Pulmonary artery endothelial cell (primary cell): Measurements from ENCODE around the gene PYGM. TPM values are rescaled to one million over a fixed set of nuclear protein-coding genes. Genes with fewer than 3 reads are reported as not detected.

Experiments used
- DNase-seq: peaks from one replicate; pipeline ENCODE4 v3.0.0-alpha.2; 2011; ENCODE audit warnings: low read depth, low spot score
- total RNA-seq: library from RNA; depleted of rRNA; stranded (reverse); fragments of >200 nt; gene quantifications from 2 replicates; pipeline ENCODE4 v1.2.3, GENCODE V29; 2014

PYGM gene
- total RNA-seq, 1 donor from 2014 or later, result 0.13 TPM

DNA sequence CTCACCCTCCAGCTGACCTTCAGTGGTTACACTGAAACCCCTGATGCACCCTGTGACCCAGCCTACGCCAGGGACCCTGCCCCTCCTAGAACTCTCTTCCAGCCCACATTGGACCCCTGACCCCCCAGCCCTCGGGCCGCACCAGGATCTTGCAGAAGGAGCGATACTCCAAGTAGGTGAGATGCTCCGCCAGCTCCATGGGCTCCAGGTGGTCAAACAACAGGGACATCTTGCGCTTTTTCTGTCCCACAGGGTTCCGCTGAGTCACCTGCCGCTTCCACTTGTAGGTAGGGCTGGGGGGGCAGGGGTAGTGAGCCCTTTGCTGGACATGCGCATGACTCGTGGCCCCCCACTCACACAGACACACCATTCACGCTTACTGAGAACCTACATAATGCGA is 19.9 kb downstream of the PYGM start:
- DNase-seq, result no peak

DNA sequence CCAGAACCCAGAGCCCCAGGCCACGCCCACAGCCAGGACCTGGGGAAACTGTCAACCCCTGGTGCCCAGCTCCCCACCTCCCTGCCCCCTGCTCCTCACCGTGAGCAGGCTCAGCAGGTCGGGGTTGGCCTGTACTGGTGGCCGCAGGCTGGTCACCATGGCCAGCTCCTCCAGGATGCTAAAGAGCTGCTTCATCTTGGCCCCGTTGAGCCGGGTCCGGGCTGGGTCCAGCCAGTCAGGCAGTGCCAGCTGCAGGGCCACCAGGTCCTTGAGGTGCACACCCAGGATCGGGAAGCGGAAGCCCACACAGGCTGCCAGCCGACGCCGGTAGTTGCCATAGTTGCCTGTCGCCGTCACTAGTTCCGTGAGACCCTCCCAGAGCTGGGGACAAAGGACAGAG is 23.1 kb downstream of the PYGM start:
- DNase-seq, result no peak

DNA sequence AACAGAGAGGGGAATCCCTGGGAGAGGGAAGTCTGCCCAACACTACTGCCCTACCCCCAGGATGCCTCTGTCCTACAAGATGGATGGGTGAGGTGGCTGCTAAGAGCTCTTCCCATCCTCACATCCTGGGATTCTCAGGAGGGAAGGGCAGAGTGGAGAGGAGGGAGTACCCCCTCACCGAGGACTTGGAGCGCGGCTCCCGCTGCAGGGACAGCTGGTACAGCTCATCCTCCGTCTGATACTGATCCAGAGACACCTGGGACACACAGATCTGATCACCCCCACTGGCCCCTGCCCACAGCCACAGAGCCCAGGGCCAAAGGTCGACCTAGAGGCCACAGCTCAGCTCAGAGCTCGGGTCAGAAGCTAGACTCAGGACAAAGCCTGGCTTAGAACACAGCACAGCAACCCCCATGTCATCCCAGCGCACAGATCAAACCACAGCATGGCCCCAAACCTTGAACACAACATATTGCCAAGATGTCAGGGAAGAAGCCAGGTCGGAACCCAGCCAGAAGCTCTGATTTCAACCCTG is 24.0 kb downstream of the PYGM start:
- no peak for DNase-seq

DNA sequence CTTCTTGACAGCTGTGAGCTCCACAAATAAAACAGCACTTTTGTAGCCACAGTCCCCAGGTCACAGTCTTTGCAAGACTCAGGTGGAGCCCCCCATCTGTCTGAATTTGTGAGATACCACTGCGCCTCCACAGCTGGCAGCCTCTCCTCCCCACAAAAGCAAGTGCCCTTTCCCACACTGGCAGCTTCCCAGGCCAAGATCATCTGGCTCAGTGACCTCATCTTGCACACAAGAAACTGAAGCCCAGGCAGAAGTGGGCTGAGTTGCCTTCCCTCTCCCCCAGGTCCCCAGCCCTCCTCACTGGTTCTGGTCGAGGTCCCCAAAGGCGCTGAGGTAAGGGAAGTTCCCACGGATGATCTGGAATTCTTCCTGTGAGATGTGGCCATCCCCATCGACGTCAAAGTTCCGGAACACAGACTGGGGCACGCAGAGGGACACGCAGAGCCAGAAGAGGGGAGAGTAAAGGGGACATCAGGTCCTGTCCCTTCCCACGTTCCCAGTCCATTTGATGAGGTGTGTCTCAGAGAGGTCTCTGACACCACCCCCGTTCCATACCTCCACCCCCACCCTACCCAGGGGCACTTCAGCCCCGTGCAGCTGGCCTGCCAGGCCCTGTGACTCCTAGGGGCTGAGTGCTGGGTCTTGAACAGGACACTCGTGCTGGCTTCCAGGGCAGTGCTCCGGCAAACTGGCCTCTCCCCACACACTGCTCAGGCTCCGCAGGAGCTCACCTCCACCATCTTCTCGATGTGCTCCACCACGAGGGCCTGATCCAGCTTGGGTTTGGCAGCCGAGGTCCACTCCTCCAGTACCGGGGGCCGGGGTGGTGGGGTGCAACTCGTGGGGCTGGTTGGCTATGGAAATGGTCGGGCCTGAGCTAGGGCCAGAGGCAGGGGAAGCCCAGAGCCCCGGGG is 24.7 kb downstream of the PYGM start:
- DNase-seq, result no peak

DNA sequence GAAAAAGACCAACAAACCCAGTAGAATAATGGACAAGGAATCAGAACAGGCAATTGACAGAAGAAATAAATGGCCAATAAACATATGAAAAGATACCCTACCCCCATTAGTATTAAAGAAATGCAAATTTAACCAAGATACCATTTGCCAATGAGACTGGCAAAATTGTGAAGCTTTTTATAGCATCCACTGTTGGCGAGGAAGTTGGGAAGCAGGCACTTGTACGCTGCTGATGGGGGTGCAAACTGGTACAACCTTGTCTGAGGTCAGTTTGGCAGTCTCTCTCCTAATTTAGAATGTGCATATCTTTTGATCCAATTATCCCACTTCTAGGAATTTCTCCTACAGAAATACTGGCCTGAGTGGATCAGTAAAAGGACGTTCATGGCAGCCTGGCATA is 28.2 kb downstream of the PYGM start:
- no peak for DNase-seq

DNA sequence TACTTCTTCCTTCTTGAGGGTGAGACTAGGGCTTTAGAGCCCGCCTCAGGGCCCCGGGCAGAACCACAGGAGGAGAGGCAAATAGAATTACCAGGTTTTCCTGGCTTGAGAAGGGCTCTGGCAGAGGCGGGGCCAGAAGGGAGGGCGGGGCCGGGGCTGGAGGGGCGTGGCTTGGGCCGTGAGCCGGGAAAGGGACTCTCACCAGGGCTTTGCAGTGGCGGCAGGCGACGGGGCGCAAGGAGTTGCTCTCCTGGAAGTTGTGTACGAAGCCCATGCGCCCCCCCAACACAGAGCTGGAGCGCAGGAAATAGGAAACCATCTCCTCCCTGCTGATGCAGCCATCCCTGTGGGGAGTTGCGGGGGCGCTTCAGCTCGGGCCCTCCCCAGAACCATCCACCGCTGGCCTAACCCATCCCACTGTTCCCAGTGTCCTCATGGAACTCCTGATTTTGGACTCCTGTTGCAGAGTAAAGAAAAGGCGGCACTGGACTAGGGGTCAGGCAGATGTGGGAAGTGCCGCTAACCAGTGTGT is 29.9 kb downstream of the PYGM start:
- DNase-seq, result no peak

DNA sequence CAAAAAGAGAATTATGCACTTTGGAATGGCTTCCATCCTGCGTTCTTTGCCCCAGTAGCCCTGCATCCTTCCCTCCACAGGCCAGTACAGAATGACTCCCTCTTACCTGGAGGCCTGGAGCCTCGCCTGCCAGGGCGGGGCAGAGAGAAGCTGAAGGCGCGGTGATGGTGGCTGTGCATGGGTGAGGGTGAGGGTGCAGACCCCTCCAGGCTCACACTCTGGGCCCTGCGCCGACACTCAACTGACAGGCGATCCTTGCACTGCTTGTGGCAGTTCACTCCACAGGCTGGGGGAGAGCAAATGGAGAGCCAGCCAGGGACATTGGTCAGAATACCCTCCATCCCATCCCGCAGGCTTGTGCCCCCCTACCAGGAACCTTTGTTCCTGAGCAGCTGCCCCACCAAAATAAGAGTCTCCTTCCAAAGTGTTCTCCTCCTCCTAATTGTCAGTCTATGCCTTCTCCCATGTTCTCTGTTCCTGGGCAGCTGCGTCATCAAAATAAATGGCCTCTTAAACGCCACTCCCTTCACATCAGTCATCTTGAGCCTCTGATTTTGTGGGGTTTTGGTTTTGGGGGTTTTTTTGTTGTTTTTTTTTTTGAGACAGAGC is 30.9 kb downstream of the PYGM start:
- no peak for DNase-seq

DNA sequence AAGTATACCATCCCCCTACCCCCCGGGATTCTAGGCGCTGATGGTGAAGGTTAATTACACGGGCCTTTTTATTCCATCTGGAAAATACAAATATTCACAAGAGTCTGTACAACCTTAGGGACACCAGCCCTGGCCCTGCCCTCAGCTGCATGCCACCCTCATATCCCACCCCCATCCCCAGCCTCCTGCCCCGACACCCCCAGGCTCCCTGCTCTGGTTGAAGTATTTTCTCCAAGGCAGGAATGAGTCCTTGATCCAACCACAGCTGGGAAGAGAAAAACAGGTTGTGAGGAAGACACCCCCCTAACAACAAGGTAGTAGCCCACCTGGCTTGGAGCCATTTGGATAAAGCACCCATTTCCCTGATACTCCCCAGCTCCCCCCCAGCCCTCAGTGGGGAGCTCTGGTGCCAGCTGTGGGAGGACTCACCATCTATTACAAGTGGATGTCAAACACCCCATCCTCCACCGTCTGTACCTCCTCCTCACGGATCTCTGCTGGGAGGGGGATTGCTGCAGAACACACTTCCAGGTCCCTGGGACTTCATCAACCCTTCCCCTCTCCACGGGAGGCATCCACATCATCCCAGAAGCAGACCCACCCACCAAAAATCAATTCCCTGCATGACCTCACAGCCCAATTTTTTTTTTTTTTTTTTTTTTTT is 32.8 kb downstream of the PYGM start:
- no peak for DNase-seq

DNA sequence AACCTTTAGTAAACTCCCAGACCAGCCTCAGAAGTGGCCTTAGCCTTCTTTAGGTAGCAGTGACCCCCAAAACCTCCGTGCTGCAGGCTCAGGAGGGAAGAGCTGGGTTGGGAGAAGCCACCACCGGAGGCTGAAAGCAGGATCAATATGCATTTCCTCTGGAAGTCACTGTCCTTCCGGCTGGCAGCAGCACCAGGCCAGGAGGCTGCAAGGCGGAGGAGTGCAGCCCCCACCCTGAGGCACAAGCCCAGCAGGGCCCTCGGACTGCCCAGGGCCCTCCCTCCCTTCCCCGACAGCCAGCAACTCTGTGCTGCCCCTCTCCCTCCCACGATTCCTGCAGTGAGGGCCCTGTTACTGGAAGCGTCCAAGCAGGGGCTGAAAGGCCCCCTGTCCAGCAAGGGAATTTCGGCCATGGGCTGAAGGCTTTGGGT is 33.5 kb downstream of the PYGM start:
- DNase-seq, result no peak

DNA sequence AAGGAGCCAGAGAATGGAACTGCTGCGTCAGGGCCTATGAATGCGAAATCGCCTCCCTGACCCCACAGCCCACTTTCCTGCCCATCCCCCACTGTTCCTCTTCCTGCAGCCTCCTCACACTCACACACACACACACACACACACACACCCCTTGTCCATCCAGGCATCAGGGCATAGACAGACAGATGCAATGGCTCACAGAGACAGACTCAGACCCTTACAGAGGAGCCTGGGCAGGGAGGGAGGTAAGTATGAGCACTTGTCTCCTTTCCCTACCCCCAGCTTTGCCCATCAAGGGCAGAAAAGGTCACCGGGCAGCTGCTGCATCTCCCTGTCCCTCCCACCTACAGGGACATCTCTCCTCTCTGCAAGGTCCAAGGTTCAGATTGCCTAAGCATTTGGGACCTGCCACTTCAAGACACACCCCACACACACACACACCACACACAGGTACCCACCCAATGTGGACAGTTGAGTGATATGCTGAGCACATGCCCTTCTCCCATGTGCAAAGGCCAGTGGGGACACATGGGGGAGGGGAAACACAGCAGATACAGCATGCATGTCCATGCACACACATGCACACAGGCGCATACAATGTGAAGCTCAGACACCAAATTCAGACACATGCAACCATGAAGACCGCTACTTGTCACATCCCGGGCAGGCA is 34.8 kb downstream of the PYGM start:
- DNase-seq, result no peak

DNA sequence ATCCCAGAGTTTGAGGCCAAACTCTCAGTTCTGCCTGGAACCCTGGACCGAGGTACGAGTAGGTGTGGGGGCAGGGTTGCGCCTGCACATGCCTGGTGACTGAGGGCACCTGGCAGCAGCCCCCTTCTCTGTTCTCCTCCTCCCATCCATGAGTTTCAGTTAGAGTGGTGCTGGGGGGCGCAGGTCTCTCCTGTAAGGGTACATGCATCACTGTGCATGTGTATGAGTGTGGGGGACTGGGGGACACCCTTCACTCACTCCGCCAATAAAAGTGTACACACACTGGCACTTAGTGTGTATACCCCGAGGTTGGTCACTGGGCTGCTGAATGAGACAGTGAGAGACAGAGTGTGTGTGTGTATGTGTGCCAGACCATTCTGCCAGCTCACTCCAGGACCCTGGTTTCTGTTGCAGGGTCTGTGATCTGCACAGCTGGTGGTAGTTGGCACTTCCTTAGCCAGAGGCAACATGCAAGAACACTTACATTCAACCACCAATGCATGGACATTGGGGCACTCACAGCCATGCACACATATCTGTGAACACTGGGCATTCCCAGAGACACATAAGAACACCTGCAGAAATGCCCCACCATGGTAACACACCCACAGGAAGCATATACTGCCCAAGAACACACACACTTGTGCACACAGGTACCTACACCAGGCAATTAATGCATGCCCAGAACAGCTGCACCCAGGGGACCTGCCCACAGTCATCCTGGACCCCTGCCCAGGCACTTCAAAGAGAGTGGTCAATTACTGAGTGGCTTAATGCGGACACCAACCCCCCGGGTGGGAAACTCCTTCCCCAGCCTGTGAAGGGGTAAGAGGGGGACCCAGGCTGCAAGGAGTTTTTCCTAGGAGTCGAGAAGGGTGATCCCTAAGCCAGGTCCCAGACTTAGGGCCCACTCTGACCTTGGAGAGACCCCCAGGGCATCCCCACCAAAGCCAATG is 35.6 kb downstream of the PYGM start:
- DNase-seq, result no peak

DNA sequence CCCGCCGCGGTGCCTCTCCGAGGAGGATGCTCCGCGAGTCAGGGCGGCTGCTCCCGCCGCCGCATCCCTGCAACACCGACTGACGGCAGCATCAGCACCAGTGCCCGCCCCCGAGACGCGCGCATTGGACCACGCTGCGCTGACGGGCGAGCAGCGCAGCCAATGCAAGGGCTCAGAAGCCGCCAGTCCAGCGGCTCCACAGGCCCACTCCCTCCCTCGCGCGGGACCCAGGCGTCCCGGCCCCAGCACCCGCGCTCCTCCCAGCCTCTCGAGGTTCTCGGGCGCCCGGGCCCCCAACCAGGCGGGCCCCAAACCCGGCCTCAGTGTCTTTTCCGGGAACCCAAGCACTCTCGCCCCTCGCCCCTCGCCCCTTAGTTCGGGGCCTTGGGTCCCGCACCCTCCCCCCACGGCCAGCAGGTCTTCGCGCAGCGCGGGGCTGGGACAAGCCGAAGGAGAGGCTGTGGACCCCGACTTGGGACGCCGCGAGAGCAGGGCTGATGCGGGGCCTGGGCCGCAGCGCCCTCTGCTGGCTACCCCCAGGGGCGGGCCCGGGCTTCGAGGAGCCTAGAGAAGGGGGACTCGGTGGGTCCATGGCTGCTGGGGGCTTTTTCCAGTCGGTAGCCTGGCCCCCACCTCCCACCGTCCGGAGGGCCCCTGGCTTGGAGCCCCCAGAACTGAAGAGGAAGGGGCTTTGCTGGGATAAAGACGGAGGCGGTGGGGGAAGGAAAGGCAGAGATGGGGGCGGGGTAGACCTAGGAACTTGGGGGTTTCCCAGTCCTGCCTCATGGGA is 36.5 kb downstream of the PYGM start, which contains the start of gene NRXN2:
Gene NRXN2 (minus strand): TSS at position 81 of the 790 bp plus-strand sequence. CDS start 9,498 bp downstream, outside the sequence.
- no peak for DNase-seq

DNA sequence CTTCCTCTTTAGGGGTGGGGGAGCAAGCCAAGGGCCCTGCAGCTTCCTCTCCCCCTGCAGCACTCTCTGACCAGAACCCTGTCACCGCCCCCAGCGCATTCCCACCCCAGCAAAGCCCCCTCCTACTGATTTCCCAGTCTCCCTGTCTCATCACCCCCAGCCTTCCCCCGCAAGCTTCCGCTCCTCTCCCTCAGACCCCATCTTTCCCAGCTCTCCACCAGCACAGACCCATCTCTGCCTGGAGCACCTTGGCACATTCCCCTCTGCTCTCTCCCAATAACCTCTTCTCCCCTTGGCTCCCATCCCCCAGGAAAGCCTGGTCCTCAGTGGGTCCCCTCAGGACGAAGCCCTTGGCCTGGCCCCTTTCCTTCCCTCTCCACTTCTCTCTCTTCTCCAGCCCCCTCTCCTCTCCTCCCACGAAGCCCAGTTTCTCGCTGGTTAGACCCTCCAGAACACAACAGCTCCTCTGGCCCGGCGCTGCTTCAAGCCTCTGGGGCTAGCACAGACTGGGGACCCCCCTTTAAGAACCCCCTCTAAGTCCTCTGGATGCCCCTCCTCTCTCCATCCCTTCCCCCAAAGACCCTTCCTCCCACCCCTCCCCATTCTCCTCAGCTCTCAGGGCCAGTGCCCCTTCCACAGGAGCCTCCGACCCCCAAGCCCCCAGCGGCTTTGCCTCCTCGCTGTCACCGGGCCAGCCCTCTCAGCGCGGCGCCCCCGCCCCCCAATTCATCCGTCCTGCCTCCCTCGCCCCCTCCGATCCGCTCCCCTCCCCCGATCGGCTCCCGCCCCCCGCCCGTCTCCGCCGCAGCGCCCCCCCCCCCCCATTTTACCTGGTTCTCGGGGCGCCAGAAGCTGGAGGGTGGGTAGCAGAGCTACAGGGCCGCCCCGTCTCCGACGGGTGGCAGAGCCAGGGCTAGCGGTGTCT is 37.4 kb downstream of the PYGM start:
- DNase-seq, result no peak

DNA sequence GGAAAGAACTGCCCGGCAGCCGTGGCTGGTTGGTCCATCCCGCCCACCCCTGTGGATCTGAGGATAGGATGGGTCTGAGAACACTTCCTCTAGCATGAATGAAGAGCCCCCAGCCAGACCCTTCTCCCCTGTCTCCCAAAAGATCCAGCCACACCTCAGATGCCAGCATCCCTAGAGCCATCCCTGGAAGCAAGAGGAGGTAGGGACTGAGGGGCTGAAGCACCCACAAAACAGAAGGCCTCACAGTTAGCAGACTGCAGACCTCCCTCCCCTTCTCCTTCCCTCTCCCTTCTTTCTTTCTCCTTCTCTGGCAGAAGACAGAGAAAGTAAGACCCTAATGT is 38.4 kb downstream of the PYGM start:
- DNase-seq, result no peak

DNA sequence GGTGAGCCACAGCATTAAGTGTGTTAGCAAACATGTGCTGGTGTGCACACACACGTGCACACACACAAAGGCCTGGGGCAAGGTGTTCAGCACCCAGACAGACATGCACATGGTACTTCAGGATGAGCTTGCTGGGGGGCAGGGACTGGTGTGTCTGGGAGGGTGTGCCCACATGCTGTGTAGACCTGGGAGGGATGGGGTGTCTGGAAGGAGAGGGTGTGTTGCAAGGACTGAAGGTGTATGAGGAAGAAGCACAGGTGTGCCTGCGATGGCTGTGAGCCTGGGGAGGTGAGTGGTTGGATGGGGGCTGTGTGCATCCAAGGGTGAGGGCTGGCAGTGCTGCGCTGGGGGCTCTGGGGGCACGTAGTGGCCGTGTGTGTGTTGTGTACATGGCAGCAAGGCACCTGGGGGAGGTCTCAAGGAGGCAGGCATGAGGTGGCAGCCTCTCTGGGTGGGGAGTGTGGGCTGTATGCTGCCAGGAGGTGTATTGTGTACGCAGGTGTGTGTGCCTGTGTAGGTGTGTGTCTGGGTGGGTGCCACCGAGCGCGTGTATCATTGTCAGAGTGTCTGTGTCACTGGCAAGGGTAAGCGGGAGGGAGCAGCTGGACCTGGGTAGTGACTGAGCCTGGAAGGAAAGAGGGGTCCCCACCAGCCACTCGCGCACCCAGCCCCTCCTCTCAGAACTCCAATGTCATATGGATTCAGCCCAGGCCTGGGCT is 39.0 kb downstream of the PYGM start:
- DNase-seq, result no peak

DNA sequence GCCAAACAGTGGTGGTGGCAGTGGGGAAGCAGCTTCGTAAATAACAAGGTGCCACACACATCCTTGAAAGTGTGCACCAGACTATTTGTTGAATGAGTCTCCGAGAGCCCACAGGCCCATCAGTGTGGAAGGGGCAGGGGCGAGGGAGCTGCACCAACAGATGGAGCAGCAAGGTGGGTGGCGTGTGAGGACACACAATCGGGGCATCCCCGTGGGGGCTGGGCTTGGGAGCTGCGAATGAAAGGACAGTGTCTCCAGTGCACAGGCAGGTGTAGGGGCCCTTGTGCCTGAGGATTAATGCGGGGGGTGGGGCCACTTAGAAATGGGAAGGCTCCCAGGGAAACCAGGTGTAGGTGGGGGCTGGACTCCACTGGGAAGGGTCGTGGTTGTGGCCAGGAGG is 39.6 kb downstream of the PYGM start:
- DNase-seq, result no peak

DNA sequence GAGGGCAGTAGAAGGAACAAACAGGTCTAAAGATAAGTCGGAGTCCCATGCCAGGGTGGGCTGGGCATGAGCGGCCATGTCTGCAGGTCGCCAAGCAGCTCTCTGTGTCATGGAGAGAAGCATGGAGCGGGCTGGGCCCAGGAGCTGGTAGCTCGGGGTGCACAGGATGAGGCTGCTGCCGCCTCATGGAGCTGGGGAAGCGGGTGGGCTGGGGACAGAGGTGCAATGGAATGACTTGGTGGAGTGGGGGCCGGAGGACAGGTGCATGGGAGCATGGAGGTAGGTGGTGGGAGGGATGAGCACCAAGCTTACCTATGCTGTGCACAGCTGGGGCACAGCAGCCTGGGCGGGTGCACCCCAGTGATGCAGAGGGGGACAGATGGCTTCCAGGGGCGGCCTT is 40.4 kb downstream of the PYGM start:
- DNase-seq, result no peak

DNA sequence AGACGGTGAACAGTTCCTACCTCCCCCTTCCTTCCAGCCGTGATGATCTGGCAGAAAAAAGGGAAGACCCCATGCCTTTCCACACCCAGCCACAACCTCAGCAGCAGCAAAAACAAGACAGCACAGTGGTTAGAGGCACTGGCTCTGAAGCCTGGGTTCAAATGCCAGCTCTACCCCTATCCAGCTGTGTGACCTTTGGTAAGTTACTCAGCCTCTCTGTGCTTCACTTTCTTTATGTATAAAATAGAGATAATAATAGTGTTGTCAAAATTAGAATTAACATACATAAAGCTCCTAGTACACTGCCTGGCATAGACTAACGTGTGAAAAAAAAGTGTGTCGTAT is 41.0 kb downstream of the PYGM start:
- DNase-seq, result no peak
